GM12892 (cell line): ENCODE results near the gene HLA-DQA1.

Experiments used
- POLR2A ChIP-seq: IDR thresholded peaks from 2 replicates; pipeline ENCODE4 v1.6.1; 2011; ENCODE audit warnings: low read depth, low read length, control low read depth
- POLR2AphosphoS5 ChIP-seq: IDR thresholded peaks from 2 replicates; pipeline ENCODE4 v1.6.1; 2011; ENCODE audit warnings: low read depth, low read length, control low read depth

- TF ChIP-seq POLR2A (peak; percentile 69), POLR2AphosphoS5 (peak; percentile 87)
These were observed 3.9 kb downstream of the HLA-DQA1 start for GRCh38 chr6:32641122-32641521.
